H1 (cell line): ENCODE data around the gene CAP1. TPM values are rescaled to one million over a fixed set of nuclear protein-coding genes. Genes with fewer than 3 reads are reported as not detected.
"Not testable (repeated sequence)": the region's sequence is repeated elsewhere in the genome, so short reads cannot be mapped to it uniquely, and the experiment has no call there.

Experiments
- CTCF ChIA-PET: fragments of 300-600 bp; sonication (Branson Sonifier 250); formaldehyde crosslinking; loops from one replicate; lab custom pipeline; 2021; ENCODE audit not compliant: partially characterized antibody; lab: Charles Lee
- POLR2A ChIA-PET: fragments of 300-600 bp; sonication (Branson Sonifier 250); formaldehyde crosslinking; loops from one replicate; lab custom pipeline; 2021; ENCODE audit warnings: inconsistent platforms; ENCODE audit not compliant: partially characterized antibody; lab: Charles Lee
- DNase-seq, 2 experiments: peaks; one replicate each; pipeline versions ENCODE4 v3.0.0 to v3.0.0-alpha.2; 2010 to 2022; ENCODE audit warnings: low spot score in 2 of 2, low read depth in 1 of 2, mixed read lengths in 1 of 2
- FAIRE-seq: peaks from 2 replicates; lab custom pipeline; 2011; peaks lifted over from hg19 to GRCh38; lab: Jason Lieb, UNC
- H2AFZ ChIP-seq: 2 replicates; pipeline ENCODE4 v1.8.1; 2012; ENCODE audit warnings: low read length, inconsistent platforms
- H2AK5ac ChIP-seq: 2 replicates; pipeline ENCODE4 v1.6.1; 2013; ENCODE audit warnings: low read depth, low read length
- H2BK120ac ChIP-seq: replicated peaks from 2 replicates; pipeline ENCODE3; 2013; ENCODE audit warnings: low read depth, low read length, inconsistent platforms
- H2BK12ac ChIP-seq: 2 replicates; pipeline ENCODE4 v1.6.1; 2013; ENCODE audit warnings: low read depth, low read length
- H2BK15ac ChIP-seq: 2 replicates; pipeline ENCODE4 v1.6.1; 2013; ENCODE audit warnings: low read length
- H2BK20ac ChIP-seq: 2 replicates; pipeline ENCODE4 v1.6.1; 2013; ENCODE audit warnings: low read length
- H2BK5ac ChIP-seq: 2 replicates; pipeline ENCODE4 v1.6.1; 2013; ENCODE audit warnings: low read depth, low read length
- H3K14ac ChIP-seq: 2 replicates; pipeline ENCODE4 v1.6.1; 2013; ENCODE audit warnings: inconsistent platforms; ENCODE audit not compliant: insufficient read length
- H3K18ac ChIP-seq: 2 replicates; pipeline ENCODE4 v1.6.1; 2013; ENCODE audit warnings: low read length; ENCODE audit errors: extremely low read depth
- H3K23ac ChIP-seq: 2 replicates; pipeline ENCODE4 v1.6.1; 2013; ENCODE audit warnings: inconsistent platforms; ENCODE audit not compliant: insufficient read length
- H3K23me2 ChIP-seq: 2 replicates; pipeline ENCODE4 v1.6.1; 2013; ENCODE audit warnings: low read depth, low read length
- H3K27ac ChIP-seq: 2 replicates; pipeline ENCODE4 v1.6.1; 2011; ENCODE audit warnings: low read depth, low read length, inconsistent platforms
- H3K27me3 ChIP-seq, 4 experiments: replicated peaks in 1 of 4; 1 replicate in 1 of 4; 2 replicates in 3 of 4; pipeline versions ENCODE4 v1.6.1 to v1.8.1; 2011 to 2013; ENCODE audit warnings: low read length in 3 of 4, mild to moderate bottlenecking in 3 of 4, inconsistent platforms in 2 of 4, mixed read lengths in 2 of 4, moderate library complexity in 1 of 4; ENCODE audit not compliant: control insufficient read depth in 3 of 4, insufficient read depth in 3 of 4; ENCODE audit errors: extremely low read depth in 1 of 4
- H3K36me3 ChIP-seq, 4 experiments: 2 replicates each; pipeline versions ENCODE4 v1.6.1 to v1.8.1; 2011 to 2013; ENCODE audit warnings: mild to moderate bottlenecking in 4 of 4, low read length in 3 of 4, moderate library complexity in 2 of 4, control low read depth in 1 of 4, inconsistent platforms in 1 of 4; ENCODE audit not compliant: insufficient read depth in 4 of 4, control insufficient read depth in 2 of 4
- H3K4ac ChIP-seq: replicated peaks from 2 replicates; pipeline ENCODE3; 2013; ENCODE audit warnings: low read length, low read depth, mixed read lengths, inconsistent platforms; ENCODE audit not compliant: insufficient read length
- H3K4me1 ChIP-seq, 4 experiments: replicated peaks in 1 of 4; 1 replicate in 1 of 4; 2 replicates in 3 of 4; pipeline versions ENCODE4 v1.6.1 to v1.8.1; 2011 to 2013; ENCODE audit warnings: low read length in 3 of 4, inconsistent platforms in 2 of 4, mixed read lengths in 1 of 4; ENCODE audit not compliant: insufficient read depth in 4 of 4, control insufficient read depth in 3 of 4
- H3K4me2 ChIP-seq, 2 experiments: 2 replicates each; pipeline versions ENCODE4 v1.6.1 to v1.8.1; 2011 to 2013; ENCODE audit warnings: low read depth in 2 of 2, low read length in 2 of 2, control low read depth in 1 of 2, inconsistent platforms in 1 of 2, mild to moderate bottlenecking in 1 of 2; ENCODE audit not compliant: insufficient read depth in 1 of 2
- H3K4me3 ChIP-seq, 4 experiments: fragments of 200-600, 300-600 bp in 1 of 4; sonication (generic), shearing (Covaris generic), sonication (Bioruptor Twin) in 1 of 4; 2 replicates each; pipeline versions ENCODE4 v1.5.1 to v1.8.1; 2011 to 2016; ENCODE audit warnings: low read length in 4 of 4, low read depth in 3 of 4, control low read depth in 2 of 4, inconsistent platforms in 2 of 4, mild to moderate bottlenecking in 2 of 4, mixed read lengths in 1 of 4, moderate library complexity in 1 of 4; ENCODE audit not compliant: insufficient read depth in 2 of 4; ENCODE audit errors: extremely low read depth in 1 of 4
- H3K56ac ChIP-seq: replicated peaks from 2 replicates; pipeline ENCODE3; 2013; ENCODE audit warnings: low read depth, mild to moderate bottlenecking, mixed read lengths, low read length, inconsistent platforms; ENCODE audit not compliant: insufficient read length
- H3K79me1 ChIP-seq: 2 replicates; pipeline ENCODE4 v1.6.1; 2013; ENCODE audit warnings: low read depth, low read length, control low read depth
- H3K79me2 ChIP-seq, 2 experiments: 2 replicates each; pipeline versions ENCODE4 v1.6.1 to v1.8.1; 2012 to 2013; ENCODE audit warnings: low read length in 2 of 2, mild to moderate bottlenecking in 2 of 2, inconsistent platforms in 1 of 2; ENCODE audit not compliant: insufficient read depth in 2 of 2, control insufficient read depth in 1 of 2
- H3K9ac ChIP-seq, 4 experiments: replicated peaks in 1 of 4; 1 replicate in 1 of 4; 2 replicates in 3 of 4; pipeline versions ENCODE4 v1.6.1 to v1.8.1; 2011 to 2013; ENCODE audit warnings: low read depth in 3 of 4, low read length in 3 of 4, control low read depth in 2 of 4, mild to moderate bottlenecking in 2 of 4, moderate library complexity in 2 of 4, inconsistent platforms in 1 of 4; ENCODE audit errors: extremely low read depth in 1 of 4
- H3K9me3 ChIP-seq, 2 experiments: 2 replicates each; pipeline versions ENCODE4 v1.6.1 to v1.8.1; 2012 to 2013; ENCODE audit warnings: mild to moderate bottlenecking in 2 of 2, moderate library complexity in 2 of 2, control low read depth in 1 of 2, inconsistent platforms in 1 of 2, low read depth in 1 of 2, low read length in 1 of 2, mixed read lengths in 1 of 2; ENCODE audit not compliant: insufficient read depth in 2 of 2
- H4K20me1 ChIP-seq, 2 experiments: replicated peaks in 1 of 2; 2 replicates each; pipeline versions ENCODE3 to v1.8.1; 2011 to 2013; ENCODE audit warnings: inconsistent platforms in 2 of 2, low read length in 2 of 2, mild to moderate bottlenecking in 1 of 2; ENCODE audit not compliant: insufficient read depth in 2 of 2, control insufficient read depth in 1 of 2
- H4K5ac ChIP-seq: 2 replicates; pipeline ENCODE4 v1.6.1; 2013; ENCODE audit warnings: low read length, low read depth, mixed read lengths, inconsistent platforms; ENCODE audit not compliant: insufficient read length
- H4K8ac ChIP-seq: 2 replicates; pipeline ENCODE4 v1.8.0; 2013; ENCODE audit warnings: mild to moderate bottlenecking, moderate library complexity, low read length, inconsistent platforms; ENCODE audit not compliant: insufficient read depth; ENCODE audit errors: extremely low read depth
- H4K91ac ChIP-seq: replicated peaks from 2 replicates; pipeline ENCODE3; 2013; ENCODE audit warnings: low read length, mixed read lengths, inconsistent platforms; ENCODE audit not compliant: insufficient read length
- WGBS, 2 experiments: shearing (Covaris generic) in 1 of 2; methylation state at CpG; one replicate each; pipeline versions ENCODE4 v1.1.6 to v1.1.7; 2013 to 2015; ENCODE audit warnings: low lambda C conversion rate in 2 of 2, mixed read lengths in 2 of 2, inconsistent platforms in 1 of 2, low coverage in 1 of 2, missing lambda C conversion rate in 1 of 2; ENCODE audit not compliant: insufficient replicate concordance in 2 of 2, insufficient coverage in 1 of 2, insufficient read length in 1 of 2; ENCODE audit errors: extremely low coverage in 1 of 2, missing lambda C conversion rate in 1 of 2; 5-methylcytosine and 5-hydroxymethylcytosine counted together
- polyA plus RNA-seq, 7 experiments: library from polyadenylated mRNA; depleted of rRNA in 3 of 7; stranded (reverse) in 5 of 7; unstranded in 2 of 7; fragments of >200 nt in 5 of 7; fragments of 200-250 nt in 2 of 7; gene quantifications; 1 replicate in 5 of 7; 2 replicates in 1 of 7; 4 replicates in 1 of 7; pipeline versions ENCODE4 v1.2.1 to v1.2.3, GENCODE V29; 2011 to 2013; ENCODE audit warnings: missing spikeins in 2 of 7, mixed read lengths in 2 of 7
- total RNA-seq: library from RNA; stranded (reverse); fragmentation: NEBNext Ultra II Directional; extraction: Animal tissue kit (Norgen Biotek cat#: 25700); gene quantifications from 2 replicates; pipeline ENCODE4 v1.2.1, GENCODE V29; 2021

CAP1 gene
- total and polyA plus RNA-seq, 2 of the 8 experiments (the other 6 are each of a cell fraction or from before 2014, with no cell fraction given) = 140 to 295 TPM

GRCh38 chr1:40007481-40008034 is 33.0 kb upstream of the CAP1 start:
- not testable (repeated sequence) for H3K79me1 ChIP-seq, FAIRE-seq, H3K36me3 ChIP-seq, H4K20me1 ChIP-seq, H4K91ac ChIP-seq, H3K4me3 ChIP-seq, H4K8ac ChIP-seq, H3K18ac ChIP-seq, H3K4me1 ChIP-seq, H2AK5ac ChIP-seq, H3K79me2 ChIP-seq, H2AFZ ChIP-seq, H3K4ac ChIP-seq, H2BK120ac ChIP-seq, H4K5ac ChIP-seq, DNase-seq, H3K23ac ChIP-seq, H2BK12ac ChIP-seq, H3K23me2 ChIP-seq, H3K27ac ChIP-seq, H3K9me3 ChIP-seq, H2BK15ac ChIP-seq, H3K56ac ChIP-seq, H3K9ac ChIP-seq, H3K4me2 ChIP-seq, H2BK5ac ChIP-seq, H3K14ac ChIP-seq, H3K27me3 ChIP-seq, H2BK20ac ChIP-seq
- CTCF ChIA-PET = interaction anchor here (0.6 kb wide), 1 partner anchor 13 kb away, joined by 4 read pairs; no protein-coding TSS in a partner anchor
- POLR2A ChIA-PET = interaction anchor here (1.3 kb wide), 1 partner anchor 31 kb away, joined by 3 read pairs; no protein-coding TSS in a partner anchor
- 92% methylated on average over 3 of the region's 3 CpGs; no CpG with 5 or more reads in 1 of the 2 experiments for WGBS, 2 experiments
